Activated CD4-positive, alpha-beta T cell treated with anti-CD3 and anti-CD28 coated beads for 4 hours (primary cell): ENCODE measurements around the gene MRPS34.
"Not testable (repeated sequence)": the region's sequence is repeated elsewhere in the genome, so short reads cannot be mapped to it uniquely, and the experiment has no call there.

Source experiments
- DNase-seq, 2 donors: peaks; one replicate each; pipeline ENCODE4 v3.0.0-alpha.2; 2020

Gene MRPS34

DNA sequence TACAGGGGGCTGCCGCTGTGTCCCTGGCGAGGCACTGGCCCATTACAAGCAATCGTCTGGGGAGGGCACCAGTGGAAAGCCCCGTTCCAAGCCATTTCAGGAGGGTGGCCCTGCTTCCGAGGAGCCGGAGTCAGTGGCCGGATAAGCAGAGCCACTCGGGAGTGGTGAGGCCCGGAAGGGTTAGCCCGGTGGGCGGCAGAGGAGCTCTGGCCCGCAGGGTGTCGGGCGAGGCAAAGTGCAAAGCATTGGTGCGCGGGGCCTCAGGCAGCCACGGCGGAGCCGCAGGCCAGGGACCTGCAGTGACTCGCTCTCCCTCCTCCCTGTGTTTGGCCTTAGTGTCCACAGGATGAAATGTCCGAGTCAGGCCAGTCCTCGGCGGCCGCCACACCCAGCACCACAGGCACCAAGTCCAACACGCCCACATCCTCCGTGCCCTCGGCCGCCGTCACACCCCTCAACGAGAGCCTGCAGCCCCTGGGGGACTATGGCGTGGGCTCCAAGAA is 26.2 kb downstream of the MRPS34 start:
- no peak for DNase-seq

DNA sequence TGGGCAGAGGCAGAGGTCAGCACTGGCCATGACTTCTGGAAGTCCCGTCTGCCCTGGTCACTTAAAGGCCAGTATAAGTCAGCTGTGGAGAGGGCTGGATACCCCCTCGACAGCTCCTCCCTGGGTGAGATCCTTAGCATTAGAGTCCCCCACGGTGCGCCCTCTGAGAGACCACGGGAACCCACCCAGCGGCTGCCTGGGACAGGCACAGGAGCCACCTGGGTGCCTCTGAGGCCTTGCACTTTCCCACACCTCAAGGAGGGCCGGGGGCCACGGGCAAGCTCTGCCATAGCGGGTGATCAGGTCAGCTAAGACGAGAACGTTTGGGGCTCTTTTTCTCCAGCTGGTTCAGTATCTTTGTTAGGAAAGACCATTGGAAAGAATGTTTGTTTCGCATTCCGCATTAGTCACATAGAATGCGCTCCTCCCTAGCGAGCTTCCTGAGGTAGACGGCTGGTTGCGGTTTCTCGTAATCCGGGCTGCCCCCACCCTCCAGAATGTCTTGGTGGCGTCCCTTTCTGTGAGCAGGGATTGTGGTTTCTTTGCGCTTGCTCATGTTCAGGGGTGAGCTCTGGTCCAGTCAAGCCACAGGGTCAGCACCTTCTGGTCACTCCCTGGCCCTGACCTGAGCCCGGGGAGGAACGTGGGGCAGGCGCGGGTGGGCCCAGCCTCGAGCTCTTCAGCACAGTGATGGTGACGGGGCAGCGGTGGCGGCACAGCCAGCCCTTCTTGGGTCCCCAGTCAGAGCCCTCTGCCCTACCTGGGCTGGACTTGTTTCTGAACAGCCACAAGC is 26.8 kb downstream of the MRPS34 start:
- DNase-seq: no peak

DNA sequence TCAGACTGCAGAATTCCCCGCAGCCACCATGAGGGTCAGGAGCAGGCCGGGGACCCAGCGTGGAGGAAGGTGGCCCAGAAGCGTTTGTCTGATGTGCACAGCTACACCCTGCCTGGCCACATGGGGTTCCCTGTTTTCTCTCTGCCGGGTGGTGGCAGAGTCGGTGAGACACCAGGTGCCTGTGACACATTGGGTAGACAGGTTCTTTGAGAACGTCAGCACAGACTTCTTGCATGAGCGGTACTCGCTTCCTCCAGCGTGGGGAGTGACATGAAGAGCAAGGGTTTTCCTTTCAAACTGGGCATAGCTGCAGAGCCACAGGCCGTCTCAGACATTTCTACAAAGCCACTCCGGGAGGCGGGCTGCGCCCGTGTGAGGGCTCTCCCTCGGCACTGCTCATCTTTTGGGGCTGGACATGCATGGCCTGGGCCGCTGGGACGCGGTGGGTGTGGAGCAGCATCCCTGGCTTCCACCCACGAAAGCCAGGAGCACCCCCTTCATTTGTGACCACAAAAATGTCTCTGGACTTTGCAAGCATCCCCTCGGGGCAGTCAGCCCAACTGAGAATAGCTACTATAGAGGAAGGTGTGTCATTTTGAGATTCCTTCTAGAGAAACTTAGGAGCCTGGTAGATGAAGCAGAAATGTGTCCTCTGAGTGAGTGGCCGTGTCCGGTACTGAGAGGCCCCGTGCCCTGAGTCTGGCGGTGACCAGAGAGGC is 27.6 kb downstream of the MRPS34 start:
- DNase-seq: no peak

DNA sequence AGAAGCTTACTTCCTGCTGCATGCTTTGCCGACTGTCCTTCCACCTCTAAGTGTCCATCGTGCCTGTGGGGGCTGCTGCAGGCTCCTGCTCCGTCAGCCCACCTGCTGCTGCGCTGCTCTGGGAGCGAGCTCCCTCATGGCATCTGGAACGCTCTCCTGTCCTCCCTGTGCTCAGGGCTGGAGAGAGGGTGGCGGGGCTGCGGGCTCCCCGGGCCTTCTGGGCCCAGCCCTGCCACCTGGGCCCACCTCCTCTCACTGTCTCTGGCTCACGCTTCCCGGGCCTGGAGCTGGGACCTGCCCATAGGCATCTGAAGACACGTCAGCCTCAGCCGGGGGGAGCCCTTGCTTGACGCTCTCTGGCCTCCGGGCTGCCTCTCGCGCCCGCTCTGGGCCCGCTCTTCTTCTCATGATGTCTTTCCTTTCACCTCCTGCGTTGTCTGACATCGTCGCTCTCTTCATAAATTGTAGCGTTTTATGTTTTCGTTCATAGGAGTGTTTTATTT is 28.5 kb downstream of the MRPS34 start:
- DNase-seq: no peak

DNA sequence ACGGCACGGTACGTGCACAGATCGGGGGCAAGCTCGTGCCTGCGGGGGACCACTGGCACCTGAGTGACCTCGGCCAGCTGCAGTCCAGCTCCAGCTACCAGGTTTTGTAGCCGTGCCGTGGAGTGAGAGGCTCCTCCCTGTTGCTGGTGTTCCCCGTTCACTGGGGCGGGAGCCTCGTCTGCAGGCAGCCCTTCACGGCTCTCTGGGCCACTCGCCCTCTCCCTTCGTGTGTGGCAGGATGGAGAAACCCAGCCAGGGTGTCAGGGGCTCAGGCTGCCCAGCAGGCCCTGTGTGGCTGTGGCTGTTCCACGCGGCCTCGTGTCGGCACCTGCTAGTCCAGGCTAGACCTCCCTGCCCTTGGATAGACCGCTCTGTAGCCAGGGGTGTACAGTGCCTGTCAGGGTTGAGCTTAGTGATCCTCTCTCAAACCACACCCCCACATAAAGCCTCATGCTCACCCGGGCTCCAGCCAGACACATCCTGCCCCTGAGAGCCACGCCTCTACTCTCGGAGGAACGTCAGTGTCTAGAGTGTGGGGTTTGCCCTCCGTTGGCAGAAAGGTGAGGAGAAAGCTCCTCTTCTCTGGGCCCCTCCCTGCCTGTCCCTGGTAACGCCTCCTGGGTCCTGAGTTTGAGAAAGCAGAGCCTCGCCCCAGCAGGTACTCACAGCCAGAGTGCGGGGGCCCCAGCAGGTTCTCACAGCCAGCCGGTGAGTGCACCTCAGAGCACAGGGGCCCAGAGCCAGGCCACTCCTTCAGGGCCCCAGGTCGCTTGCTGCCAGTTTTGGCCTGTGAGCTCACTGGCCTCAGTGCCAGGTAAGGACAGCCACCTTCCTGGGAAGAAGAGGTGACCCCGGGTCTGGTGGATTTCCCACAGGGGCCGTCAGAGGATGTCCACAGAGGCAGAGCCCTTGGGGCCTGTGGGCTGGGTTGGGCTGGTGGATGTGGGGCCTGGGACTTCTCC is 29.3 kb downstream of the MRPS34 start:
- DNase-seq: no peak

DNA sequence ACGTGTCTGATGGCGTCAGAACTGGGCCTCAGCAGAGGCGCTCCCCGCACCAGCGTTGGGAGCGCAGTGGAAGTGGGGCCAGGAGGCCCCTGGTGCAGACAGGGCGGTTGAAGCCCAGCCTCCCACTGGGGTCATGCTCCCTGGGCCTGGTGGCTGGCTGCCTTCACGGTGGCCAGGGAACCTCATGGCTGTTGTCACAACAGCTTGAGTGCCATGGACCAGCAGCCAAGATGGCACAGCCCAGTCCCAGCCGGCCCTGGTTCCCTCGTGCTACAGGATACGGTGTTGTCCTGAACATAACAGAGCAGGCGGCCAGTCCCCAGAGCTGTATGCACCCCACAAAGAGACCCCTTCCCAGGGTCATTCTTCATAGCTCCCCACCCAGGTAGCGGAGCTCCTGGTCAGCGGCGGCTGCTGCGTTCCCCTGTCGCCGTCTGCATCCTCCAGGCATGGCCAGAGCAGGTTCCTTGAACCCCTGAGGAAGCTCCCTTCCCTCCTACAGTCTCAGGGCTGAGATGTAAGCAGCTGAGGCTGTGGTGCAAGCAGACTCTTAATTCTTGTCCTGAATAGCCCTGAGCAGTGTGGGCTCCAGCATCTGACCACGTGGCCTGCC is 31.3 kb downstream of the MRPS34 start:
- DNase-seq: no peak

DNA sequence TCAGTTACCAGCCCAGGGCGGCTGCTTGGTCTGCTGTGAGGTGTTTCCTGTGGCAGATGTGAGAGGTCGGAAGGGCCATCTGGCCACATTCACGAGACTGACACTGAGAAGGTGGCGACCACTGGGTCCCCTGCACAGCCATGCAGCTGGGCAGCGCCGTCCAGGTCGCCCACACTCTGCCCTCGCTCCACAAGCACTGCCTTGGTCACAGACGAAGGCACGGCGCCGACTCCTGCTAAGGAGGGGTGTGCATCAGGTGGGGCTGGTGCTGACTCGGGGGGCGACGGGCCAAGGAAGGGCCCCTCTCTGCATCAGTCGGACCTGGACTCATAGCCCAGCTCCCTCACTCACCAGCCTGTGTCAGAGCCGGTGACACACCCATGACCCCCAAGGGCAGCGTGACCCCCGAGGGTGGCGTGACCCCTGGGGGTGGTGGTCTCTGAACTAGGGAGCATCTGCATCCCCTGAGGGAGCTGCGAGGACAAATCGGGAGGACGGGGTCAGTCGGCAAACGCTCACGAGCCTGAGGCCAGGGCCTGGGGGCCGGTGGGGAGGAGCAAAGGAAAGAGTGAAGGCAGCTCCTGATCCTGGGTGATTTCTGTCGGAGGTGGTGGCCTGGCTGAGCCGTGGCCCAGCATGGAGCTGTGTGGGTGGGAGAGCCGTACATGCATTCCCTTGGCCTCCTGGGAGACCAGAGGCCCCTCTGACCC is 32.0 kb downstream of the MRPS34 start:
- DNase-seq: no peak

DNA sequence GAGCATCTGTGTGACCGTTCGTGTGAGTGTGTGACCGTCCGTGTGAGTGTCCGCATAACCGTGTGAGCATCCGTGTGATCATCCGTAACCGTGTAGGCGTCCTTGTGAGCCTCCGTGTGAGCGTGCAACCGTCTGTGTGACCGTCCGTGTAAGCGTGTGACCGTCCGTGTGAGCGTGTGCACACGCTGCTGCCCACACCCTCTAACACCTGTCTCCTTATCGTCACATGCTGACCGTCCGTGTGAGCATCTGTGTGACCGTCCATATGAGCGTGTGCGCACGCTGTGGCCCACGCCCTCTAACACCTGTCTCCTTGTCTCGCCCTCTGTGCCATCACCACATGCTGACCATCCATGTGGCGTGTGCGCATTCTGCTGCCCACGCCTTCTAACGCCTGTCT is 32.7 kb downstream of the MRPS34 start:
- no peak for DNase-seq

DNA sequence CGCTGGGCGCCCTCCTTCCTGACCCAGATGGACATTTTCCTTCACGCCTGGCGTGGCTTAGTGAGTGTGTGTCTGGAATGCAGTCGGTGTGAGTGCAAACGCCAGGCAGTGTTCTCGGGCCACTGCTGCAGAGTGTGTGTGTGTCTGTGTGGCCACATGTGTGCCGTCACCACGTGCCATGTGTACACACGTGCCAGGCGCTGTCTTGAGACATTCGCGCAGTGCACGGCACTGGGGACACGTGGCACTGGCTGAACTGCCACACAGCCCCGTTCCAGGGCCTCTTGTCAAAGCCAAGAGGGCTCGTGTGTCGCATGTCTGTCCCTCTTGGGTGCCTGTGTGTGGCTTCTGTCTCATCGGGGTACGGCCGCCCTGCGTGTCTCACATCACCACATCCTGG is 38.1 kb downstream of the MRPS34 start:
- DNase-seq: no peak

DNA sequence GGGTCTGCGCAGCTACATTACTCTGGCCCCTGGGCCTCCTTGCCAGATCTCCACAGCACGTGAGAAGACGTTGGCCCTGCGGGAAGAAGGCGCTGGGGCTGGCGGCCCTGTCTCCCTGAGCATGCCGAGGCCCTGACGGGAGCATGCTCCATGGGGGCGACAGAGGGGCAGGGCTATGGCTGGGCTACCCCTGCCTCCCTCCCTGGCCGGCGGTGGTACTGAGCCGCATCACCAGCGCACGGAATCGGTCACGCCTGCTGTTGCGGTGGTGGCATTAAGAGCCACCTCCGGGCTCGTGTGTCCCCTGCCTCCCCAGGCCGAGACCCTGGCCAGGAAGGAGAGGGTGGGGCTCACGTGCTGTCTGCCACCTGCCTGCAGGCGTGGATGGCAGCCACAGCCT is 38.8 kb downstream of the MRPS34 start:
- no peak for DNase-seq

DNA sequence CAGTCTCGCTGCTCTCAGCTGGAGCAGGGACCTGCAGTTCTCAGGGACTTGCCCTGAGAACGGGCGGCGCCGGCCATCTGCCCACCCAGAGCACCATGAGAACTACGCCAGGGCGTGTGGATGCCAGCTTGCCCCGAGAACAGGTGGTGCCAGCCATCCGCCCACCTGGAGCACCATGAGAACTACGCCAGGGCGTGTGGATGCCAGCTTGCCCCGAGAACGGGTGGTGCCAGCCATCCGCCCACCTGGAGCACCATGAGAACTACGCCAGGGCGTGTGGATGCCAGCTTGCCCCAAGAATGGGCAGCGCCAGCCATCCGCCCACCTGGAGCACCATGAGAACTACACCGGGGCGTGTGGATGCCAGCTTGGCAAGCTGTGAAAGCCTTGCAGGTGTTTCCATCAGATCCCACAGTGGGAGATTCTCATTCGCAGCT is 40.4 kb downstream of the MRPS34 start:
- not testable (repeated sequence) for DNase-seq

DNA sequence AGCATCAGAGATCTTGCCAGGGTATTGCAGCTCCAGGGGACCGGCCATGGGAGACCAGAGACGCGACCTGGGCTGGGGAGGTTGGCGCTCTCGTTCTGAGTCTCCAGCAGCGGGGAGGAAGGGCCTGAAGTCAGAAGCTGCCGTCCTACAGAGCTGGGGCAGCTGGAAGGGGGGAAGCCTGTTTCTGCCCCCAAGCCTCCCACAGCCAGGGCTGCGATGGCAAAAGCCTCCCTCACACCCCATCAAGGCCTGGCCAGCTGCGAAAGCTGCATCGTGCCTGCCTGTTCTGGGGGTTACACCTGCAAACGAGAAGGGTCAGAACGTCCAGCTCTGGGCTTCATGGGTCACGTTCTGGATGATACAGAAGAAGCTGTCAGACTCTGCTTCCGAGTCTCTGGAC is 40.9 kb downstream of the MRPS34 start:
- DNase-seq: no peak

DNA sequence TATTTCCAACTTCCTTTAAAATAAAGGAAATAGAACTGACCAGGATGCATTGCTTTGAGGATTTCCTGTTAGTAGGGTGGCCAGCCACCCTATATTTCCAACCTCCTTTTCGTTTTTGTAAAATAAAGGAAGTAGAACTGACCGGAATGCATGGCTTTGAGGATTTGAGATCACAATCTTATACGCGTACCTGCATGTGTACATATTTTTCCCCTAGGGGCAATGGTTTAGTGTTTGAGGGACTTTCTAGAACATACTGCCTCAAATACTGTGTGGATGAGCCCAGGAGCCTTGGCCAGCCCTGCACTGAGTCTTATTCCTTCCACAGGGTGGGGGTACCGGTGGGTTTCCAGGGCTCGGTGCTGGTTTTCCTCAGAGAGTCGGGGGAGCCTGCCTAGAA is 41.3 kb downstream of the MRPS34 start:
- no peak for DNase-seq

DNA sequence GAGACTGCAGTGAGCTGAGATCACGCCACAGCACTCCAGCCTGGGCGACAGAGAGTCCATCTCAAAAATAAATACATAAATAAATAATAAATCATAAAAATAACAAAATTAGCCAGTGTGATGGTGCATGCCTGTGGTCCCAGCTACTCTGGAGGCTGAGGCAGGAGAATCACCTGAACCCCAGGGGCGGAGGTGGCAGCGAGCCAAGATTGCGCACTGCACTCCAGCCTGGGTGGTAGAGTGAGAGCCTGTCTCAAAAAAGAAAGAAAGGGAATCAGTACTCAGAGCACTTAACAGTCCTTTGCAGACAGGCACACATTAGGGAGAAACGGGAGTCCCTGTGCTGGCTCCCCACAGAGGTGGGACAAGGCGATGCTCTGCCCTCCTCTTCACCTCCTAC is 41.9 kb downstream of the MRPS34 start:
- DNase-seq: no peak

DNA sequence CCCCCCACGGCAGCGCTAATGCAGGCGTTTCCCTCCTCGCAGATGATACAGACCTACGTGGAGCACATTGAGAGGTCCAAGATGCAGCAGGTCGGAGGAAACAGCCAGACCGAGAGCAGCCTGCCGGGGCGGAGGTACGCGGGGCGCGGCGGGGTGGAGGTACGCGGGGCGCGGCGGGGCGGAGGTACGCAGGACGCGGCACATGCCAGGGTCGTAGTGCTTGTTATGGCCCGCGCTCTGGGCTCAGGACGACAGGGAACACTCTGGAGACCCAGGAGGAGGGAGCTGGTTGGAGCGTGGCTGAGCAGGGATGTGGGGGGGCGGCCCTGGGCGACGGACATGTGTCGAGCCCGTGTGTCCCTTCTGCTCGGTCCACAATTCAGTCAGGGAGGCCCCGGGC is 43.5 kb downstream of the MRPS34 start:
- no peak for DNase-seq

DNA sequence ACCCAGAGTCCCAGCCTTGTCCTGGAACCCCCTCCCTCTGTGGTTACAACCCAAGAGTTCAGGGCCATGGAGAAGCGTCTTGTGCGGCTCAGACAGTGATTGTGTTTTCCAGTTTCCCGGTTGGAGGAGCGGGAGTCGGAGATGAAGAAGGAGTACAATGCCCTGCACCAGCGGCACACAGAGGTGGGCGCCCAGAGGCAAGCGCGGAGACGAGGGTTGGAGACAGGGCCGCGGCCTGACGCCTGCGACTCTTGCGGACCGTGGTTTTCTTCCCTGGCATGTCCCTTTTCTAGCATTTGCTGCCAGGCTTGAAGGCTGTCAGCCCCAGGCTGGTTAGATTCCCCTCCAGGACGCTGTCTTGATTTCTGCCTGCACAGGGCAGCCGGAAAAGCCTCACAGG is 43.9 kb downstream of the MRPS34 start:
- DNase-seq: no peak

DNA sequence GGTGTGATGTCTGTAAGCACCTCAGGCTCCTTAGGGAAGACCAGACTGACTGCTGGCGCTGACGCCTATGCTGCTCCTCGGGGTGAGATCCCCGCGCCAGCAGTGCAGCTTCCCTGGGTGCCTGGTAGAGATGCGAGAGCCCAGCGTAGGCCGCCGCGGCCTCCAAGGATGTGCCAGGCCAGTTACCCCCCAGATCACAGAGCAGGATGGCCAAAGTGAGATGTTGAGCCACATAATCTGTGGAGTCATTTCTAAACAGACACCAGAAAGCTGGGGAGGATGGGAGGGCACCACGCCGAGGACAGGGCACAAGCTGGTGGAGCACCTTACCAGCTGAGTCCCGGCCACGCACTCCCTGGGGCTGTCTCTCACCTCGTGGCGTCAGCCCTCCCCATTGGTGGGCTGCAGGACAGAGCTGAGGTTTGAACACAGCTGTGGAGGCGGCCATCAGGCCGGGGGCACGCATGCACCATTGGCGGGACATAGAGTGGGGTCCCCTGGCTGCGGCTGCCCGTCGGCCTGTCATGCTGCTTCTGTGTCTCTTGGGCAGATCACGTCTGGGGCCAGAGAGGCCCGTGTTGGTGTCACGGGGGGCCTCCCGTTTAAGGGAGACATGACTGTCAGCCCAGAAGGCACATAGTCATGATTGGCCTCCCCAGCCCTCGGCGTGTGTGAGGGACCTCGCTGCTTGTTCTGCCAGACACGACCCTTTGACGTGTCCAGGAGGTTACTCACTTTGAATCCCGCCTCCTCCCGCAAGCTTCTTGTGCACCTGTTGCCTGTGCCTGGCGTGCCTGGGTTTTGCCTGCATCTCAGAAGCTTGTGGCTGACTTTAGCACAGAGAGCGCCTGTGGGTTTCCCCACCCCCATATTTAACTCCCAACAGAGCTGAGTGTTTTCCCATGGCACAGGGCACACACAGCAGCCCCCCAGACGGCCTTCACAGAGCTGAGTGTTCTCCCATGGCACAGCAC is 45.0 kb downstream of the MRPS34 start:
- no peak for DNase-seq

DNA sequence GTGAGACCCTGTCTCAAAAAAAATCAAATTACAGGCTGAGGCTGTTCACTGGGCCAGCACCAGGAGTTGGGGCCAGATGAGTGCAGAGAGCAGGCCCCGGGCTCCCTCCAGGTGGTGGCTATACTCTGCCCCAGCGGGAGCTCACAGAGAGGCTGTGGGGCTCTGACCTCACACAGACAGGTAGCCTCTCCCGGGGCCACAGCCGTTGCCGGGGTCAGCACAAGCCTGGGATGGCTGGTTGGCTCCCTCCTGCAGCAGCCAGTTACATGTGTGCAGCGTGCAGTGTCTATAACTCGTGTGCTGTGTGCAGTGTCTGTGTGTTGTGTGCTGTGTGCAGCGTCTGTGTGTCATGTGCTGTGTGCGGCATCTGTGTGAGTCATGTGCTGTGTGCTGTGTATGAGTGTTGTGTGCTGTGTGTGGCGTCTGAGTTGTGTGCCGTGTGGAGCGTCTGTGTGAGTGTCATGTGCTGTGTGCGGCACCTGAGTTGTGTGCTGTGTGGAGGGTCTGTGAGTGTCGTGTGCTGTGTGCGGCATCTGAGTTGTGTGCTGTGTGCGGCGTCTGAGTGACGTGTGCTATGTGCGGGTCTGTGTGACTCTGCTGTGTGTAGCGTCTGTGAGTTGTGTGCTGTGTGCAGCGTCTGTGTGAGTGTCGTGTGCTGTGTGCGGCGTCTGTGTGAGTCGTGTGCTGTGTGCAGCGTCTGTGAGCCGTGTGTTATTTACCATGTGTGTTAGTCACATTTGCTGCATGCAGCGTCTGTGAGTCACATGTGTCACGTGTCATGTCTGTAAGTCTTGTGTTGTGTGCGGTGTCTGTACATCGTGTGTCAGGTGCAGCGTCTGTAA is 46.1 kb downstream of the MRPS34 start:
- DNase-seq: no peak

DNA sequence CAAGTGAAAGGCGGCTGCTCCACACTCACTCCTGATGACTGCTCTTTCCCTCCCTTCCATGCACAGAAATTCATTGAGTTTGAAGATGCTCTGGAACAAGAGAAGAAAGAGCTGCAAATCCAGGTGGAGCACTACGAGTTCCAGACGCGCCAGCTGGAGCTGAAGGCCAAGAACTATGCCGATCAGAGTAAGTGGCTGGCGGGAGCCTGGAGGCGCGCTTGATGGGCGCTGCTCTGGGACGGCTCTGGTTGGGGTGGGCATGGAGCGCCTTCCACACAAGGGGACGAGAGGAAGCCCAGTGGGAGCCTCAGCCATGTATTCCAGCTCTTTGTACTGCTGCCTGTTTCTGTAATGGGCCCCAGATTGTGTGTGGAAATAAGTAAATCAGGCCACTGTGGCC is 48.4 kb downstream of the MRPS34 start:
- no peak for DNase-seq
